Fibroblast of peridontal ligament (primary cell): ENCODE results near the gene PRKG1.
A peak's percentile ranks its signal among the peaks of the same experiment; 100 is the strongest.
"Not testable (repeated sequence)": the region's sequence is repeated elsewhere in the genome, so short reads cannot be mapped to it uniquely, and the experiment has no call there.

Source experiments
- DNase-seq: peaks from one replicate; pipeline ENCODE4 v3.0.0-alpha.2; 2010; ENCODE audit errors: extremely low read depth

Gene PRKG1

GRCh38 chr10:51321300-51321699, 247.0 kb downstream of the PRKG1 start:
- DNase-seq, result no peak

- DNase-seq, result peak; percentile 44
Measured at GRCh38 chr10:51321980-51322379, 247.7 kb downstream of the PRKG1 start.

- DNase-seq, result no peak
Measured at GRCh38 chr10:51325649-51326048, 251.4 kb downstream of the PRKG1 start.

GRCh38 chr10:51326174-51326573, 251.9 kb downstream of the PRKG1 start:
- no peak for DNase-seq

GRCh38 chr10:51327432-51327831, 253.1 kb downstream of the PRKG1 start:
- no peak for DNase-seq

GRCh38 chr10:51340366-51340765, 266.1 kb downstream of the PRKG1 start:
- DNase-seq, result no peak

GRCh38 chr10:51340845-51341610, 266.7 kb downstream of the PRKG1 start:
- DNase-seq, result peak; percentile 6

GRCh38 chr10:51341745-51342144, 267.5 kb downstream of the PRKG1 start:
- DNase-seq, result not testable (repeated sequence)

GRCh38 chr10:51342381-51342780, 268.1 kb downstream of the PRKG1 start:
- peak; percentile 48 for DNase-seq

GRCh38 chr10:51343391-51343790, 269.1 kb downstream of the PRKG1 start:
- DNase-seq, result no peak

GRCh38 chr10:51344371-51344770, 270.1 kb downstream of the PRKG1 start:
- DNase-seq, result no peak

GRCh38 chr10:51348622-51349021, 274.3 kb downstream of the PRKG1 start:
- DNase-seq, result no peak

- DNase-seq, result no peak
Measured at GRCh38 chr10:51357170-51357569, 282.9 kb downstream of the PRKG1 start.

GRCh38 chr10:51358227-51358626, 283.9 kb downstream of the PRKG1 start:
- DNase-seq, result no peak

- no peak for DNase-seq
Measured at GRCh38 chr10:51363415-51363814, 289.1 kb downstream of the PRKG1 start.

GRCh38 chr10:51364674-51365073, 290.4 kb downstream of the PRKG1 start:
- DNase-seq, result no peak

- no peak for DNase-seq
Measured at GRCh38 chr10:51366044-51366443, 291.8 kb downstream of the PRKG1 start.

GRCh38 chr10:51367127-51367526, 292.8 kb downstream of the PRKG1 start:
- peak; percentile 74 for DNase-seq

GRCh38 chr10:51367694-51368093, 293.4 kb downstream of the PRKG1 start:
- no peak for DNase-seq

- no peak for DNase-seq
Measured at GRCh38 chr10:51368943-51369342, 294.7 kb downstream of the PRKG1 start.

GRCh38 chr10:51369903-51370302, 295.6 kb downstream of the PRKG1 start:
- DNase-seq, result peak; percentile 84

GRCh38 chr10:51371743-51372142, 297.5 kb downstream of the PRKG1 start:
- DNase-seq, result no peak

- no peak for DNase-seq
Measured at GRCh38 chr10:51375790-51376189, 301.5 kb downstream of the PRKG1 start.
